ENCODE results near the gene SCNM1.

The SCNM1 gene

DNA sequence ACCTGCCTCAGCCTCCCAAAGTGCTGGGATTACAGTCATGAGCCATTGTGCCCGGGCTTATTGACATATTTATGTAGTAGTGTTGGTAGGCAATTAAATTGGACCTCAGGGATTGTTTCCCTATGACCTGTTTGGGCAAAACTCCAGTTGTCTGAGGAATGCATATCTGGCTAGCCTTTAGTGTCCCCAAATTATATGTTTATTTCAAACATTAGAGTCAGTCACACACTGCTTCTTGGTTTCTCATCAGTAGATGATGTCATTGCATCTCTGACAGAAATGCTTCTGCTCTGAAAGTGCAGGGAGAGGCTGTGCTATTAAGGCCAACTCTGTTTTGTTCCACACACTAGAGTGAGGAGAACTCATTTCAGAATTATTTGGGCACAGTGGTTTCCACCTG, 44.9 kb downstream of the SCNM1 start:
- no peak for DNase-seq (ENCODE audit: low read depth)
- TF ChIP-seq, protein P1, sequence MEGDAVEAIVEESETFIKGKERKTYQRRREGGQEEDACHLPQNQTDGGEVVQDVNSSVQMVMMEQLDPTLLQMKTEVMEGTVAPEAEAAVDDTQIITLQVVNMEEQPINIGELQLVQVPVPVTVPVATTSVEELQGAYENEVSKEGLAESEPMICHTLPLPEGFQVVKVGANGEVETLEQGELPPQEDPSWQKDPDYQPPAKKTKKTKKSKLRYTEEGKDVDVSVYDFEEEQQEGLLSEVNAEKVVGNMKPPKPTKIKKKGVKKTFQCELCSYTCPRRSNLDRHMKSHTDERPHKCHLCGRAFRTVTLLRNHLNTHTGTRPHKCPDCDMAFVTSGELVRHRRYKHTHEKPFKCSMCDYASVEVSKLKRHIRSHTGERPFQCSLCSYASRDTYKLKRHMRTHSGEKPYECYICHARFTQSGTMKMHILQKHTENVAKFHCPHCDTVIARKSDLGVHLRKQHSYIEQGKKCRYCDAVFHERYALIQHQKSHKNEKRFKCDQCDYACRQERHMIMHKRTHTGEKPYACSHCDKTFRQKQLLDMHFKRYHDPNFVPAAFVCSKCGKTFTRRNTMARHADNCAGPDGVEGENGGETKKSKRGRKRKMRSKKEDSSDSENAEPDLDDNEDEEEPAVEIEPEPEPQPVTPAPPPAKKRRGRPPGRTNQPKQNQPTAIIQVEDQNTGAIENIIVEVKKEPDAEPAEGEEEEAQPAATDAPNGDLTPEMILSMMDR (IDR thresholded peaks at IDR 0.05; ENCODE audit: low read depth, low read length, missing control alignments), result no peak
- H3K4me3 ChIP-seq (ENCODE audit: low read depth, low read length), result no peak overlapping the region

DNA sequence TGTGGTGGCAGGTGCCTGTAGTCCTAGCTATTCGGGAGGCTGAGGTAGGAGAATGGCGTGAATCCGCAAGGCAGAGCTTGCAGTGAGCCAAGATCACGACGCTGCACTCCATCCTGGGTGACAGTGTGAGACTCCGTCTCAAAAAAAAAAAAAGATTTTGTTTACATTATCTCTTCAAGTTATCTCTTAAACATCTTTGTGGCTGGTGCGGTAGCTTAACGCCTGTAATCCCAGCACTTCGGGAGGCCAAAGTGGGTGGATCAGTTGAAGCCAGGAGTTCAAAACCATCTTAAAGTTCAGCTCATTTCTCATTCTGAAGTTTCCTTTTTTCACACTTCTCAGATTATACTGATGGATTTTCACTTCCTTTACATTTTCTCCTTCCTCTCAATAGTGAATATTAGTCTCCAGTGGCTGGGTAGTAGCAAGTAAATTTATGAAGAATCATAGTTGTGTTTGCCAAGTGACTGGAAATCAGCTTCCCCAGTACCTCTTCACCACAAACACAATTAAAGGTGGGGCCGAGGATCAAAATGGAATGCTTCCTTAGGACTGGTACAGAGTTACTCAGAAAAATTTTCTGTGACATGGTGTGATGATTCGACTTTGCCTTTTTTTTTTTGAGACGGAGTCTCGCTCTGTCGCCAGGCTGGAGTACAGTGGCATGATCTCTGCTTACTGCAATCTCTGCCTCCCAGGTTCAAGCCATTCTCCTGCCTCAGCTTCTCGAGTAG, 46.2 kb downstream of the SCNM1 start:
- no peak overlapping the region for H3K4me3 ChIP-seq (ENCODE audit: low read depth, low read length)
- no peak for DNase-seq (ENCODE audit: low read depth)
- TF ChIP-seq, protein P1 (IDR thresholded peaks at IDR 0.05; ENCODE audit: low read depth, low read length, missing control alignments), result no peak

DNA sequence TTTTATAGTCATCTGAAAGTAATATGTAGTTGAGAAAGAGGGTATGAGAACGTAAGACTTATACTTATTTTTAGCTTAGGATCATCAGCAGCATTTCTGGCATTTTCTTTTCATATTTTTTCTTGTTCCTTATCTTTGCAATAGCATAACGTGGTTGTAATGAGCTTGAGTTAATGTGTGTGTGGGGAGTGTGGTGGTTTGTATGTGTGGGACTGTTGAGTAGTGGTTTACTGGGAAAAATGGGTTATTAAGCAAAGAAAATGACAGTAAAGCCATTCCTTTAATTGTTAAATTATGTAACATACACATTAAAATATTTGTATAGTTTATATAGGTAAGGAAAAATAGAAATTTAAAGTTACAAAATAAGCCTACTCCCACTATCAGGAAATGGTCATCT, 47.6 kb downstream of the SCNM1 start:
- DNase-seq (ENCODE audit: low read depth), result no peak
- TF ChIP-seq, protein P1 (IDR thresholded peaks at IDR 0.05; ENCODE audit: low read depth, low read length, missing control alignments), result no peak
- H3K4me3 ChIP-seq (ENCODE audit: low read depth, low read length), result no peak overlapping the region
